Astrocyte (in vitro differentiated cells and primary cell): ENCODE measurements around the gene ABHD12. TPM values are rescaled to one million over a fixed set of nuclear protein-coding genes. Genes with fewer than 3 reads are reported as not detected.

Experiments used
- DNase-seq: peaks from one replicate; pipeline ENCODE4 v3.0.0-alpha.2; 2010; ENCODE audit warnings: low read depth
- FAIRE-seq: peaks from 2 replicates; lab custom pipeline; 2011; peaks lifted over from hg19 to GRCh38; lab: Jason Lieb, UNC
- H2AFZ ChIP-seq: 2 replicates; pipeline ENCODE4 v1.6.0; 2012; ENCODE audit warnings: low read depth, low read length, inconsistent platforms
- H3K27ac ChIP-seq: 2 replicates; pipeline ENCODE4 v1.5.1; 2011; ENCODE audit warnings: low read depth, low read length, inconsistent platforms
- H3K27me3 ChIP-seq: 2 replicates; pipeline ENCODE4 v1.6.0; 2011; ENCODE audit warnings: low read length, inconsistent platforms; ENCODE audit not compliant: insufficient read depth
- H3K36me3 ChIP-seq: 2 replicates; pipeline ENCODE4 v1.5.1; 2011; ENCODE audit warnings: low read length, inconsistent platforms; ENCODE audit not compliant: insufficient read depth
- H3K4me1 ChIP-seq: 2 replicates; pipeline ENCODE4 v1.5.1; 2011; ENCODE audit warnings: low read length, inconsistent platforms; ENCODE audit not compliant: insufficient read depth
- H3K4me2 ChIP-seq: 2 replicates; pipeline ENCODE4 v1.6.0; 2012; ENCODE audit warnings: low read length, inconsistent platforms
- H3K4me3 ChIP-seq: 2 replicates; pipeline ENCODE4 v1.5.1; 2011; ENCODE audit warnings: low read depth, mild to moderate bottlenecking, low read length, inconsistent platforms; ENCODE audit not compliant: insufficient read depth
- H3K79me2 ChIP-seq: 2 replicates; pipeline ENCODE4 v1.6.0; 2012; ENCODE audit warnings: mild to moderate bottlenecking, low read length, inconsistent platforms; ENCODE audit not compliant: insufficient read depth
- H3K9ac ChIP-seq: 2 replicates; pipeline ENCODE4 v1.6.0; 2012; ENCODE audit warnings: mild to moderate bottlenecking, low read length, inconsistent platforms
- H3K9me3 ChIP-seq: 2 replicates; pipeline ENCODE4 v1.5.1; 2012; ENCODE audit warnings: low read depth, mild to moderate bottlenecking, low read length, inconsistent platforms; ENCODE audit not compliant: insufficient read depth
- H4K20me1 ChIP-seq: 2 replicates; pipeline ENCODE4 v1.6.0; 2012; ENCODE audit warnings: low read length, inconsistent platforms; ENCODE audit not compliant: insufficient read depth
- H3K27ac Mint-ChIP-seq: one replicate; pipeline ENCODE4 v1.8.0; 2021; ENCODE audit warnings: mild to moderate bottlenecking, mixed read lengths; ENCODE audit not compliant: unreplicated experiment
- H3K27me3 Mint-ChIP-seq: one replicate; pipeline ENCODE4 v1.8.0; 2021; ENCODE audit warnings: low read depth, mixed read lengths; ENCODE audit not compliant: unreplicated experiment
- H3K36me3 Mint-ChIP-seq: one replicate; pipeline ENCODE4 v1.8.0; 2021; ENCODE audit warnings: low read depth, mixed read lengths; ENCODE audit not compliant: unreplicated experiment
- H3K4me1 Mint-ChIP-seq: one replicate; pipeline ENCODE4 v1.8.0; 2021; ENCODE audit warnings: low read depth, mixed read lengths; ENCODE audit not compliant: unreplicated experiment
- H3K4me3 Mint-ChIP-seq: one replicate; pipeline ENCODE4 v1.8.0; 2021; ENCODE audit warnings: mild to moderate bottlenecking, moderate library complexity, mixed read lengths; ENCODE audit not compliant: unreplicated experiment
- H3K9me3 Mint-ChIP-seq: one replicate; pipeline ENCODE4 v1.8.0; 2021; ENCODE audit warnings: mild to moderate bottlenecking, mixed read lengths; ENCODE audit not compliant: unreplicated experiment
- CTCF ChIP-seq: IDR thresholded peaks from 2 replicates; pipeline ENCODE4 v1.5.1; 2011; ENCODE audit warnings: low read depth, mild to moderate bottlenecking, inconsistent platforms, low read length, moderate library complexity; ENCODE audit not compliant: insufficient read depth
- EZH2 ChIP-seq: IDR thresholded peaks from 2 replicates; pipeline ENCODE4 v1.6.1; 2012; ENCODE audit warnings: mild to moderate bottlenecking, low read length, inconsistent platforms; ENCODE audit not compliant: insufficient read depth
- total RNA-seq: library from RNA; stranded (reverse); gene quantifications from 2 replicates; pipeline ENCODE4 v1.2.1, GENCODE V29; 2021

ABHD12 gene
- total RNA-seq, 1 donor from 2014 or later = 98.1 TPM

GRCh38 chr20:25280574-25281535 lies 109.8 kb downstream of the ABHD12 start:
- Mint-ChIP-seq H3K36me3 (peaks cover 19% of the 10 kb centered on the region), H3K27ac (no peak overlapping the region), H3K4me1 (no peaks in the 10 kb centered on the region), H3K4me3 (no peak overlapping the region), H3K9me3 (no peaks in the 10 kb centered on the region), H3K27me3 (no peaks in the 10 kb centered on the region)
- Histone ChIP-seq H4K20me1 (peaks cover 49% of the 10 kb centered on the region), H3K27ac (no peak overlapping the region), H3K36me3 (peaks cover 39% of the 10 kb centered on the region), H3K9ac (no peak overlapping the region), H3K79me2 (peaks cover 6% of the 10 kb centered on the region), H3K4me3 (no peak overlapping the region), H3K4me1 (no peaks in the 10 kb centered on the region), H3K4me2 (no peak overlapping the region), H3K9me3 (no peaks in the 10 kb centered on the region), H2AFZ (no peak overlapping the region), H3K27me3 (no peaks in the 10 kb centered on the region)
- TF ChIP-seq CTCF (no peak), EZH2 (no peak)
- DNase-seq = no peak
- no peak for FAIRE-seq

- H4K20me1 ChIP-seq = peaks cover 48% of the 10 kb centered on the region
- Mint-ChIP-seq H3K4me1 (no peaks in the 10 kb centered on the region), H3K4me3 (no peak overlapping the region), H3K27me3 (no peaks in the 10 kb centered on the region), H3K9me3 (no peaks in the 10 kb centered on the region), H3K36me3 (peaks cover 21% of the 10 kb centered on the region), H3K27ac (no peak overlapping the region)
- H3K4me3 ChIP-seq = no peak overlapping the region
- H3K36me3 ChIP-seq = peaks cover 34% of the 10 kb centered on the region
- no peaks in the 10 kb centered on the region for H3K4me1 ChIP-seq
- no peaks in the 10 kb centered on the region for H3K27me3 ChIP-seq
- no peaks in the 10 kb centered on the region for H3K9me3 ChIP-seq
- H3K27ac ChIP-seq = no peak overlapping the region
- H2AFZ ChIP-seq = no peak overlapping the region
- TF ChIP-seq CTCF (no peak), EZH2 (no peak)
- no peak overlapping the region for H3K9ac ChIP-seq
- FAIRE-seq (no peak), DNase-seq (no peak)
- no peak overlapping the region for H3K4me2 ChIP-seq
- peaks cover 12% of the 10 kb centered on the region for H3K79me2 ChIP-seq
Measured at GRCh38 chr20:25280051-25280573, 110.5 kb downstream of the ABHD12 start.
